ENCODE measurements around the gene PALD1.

DNA sequence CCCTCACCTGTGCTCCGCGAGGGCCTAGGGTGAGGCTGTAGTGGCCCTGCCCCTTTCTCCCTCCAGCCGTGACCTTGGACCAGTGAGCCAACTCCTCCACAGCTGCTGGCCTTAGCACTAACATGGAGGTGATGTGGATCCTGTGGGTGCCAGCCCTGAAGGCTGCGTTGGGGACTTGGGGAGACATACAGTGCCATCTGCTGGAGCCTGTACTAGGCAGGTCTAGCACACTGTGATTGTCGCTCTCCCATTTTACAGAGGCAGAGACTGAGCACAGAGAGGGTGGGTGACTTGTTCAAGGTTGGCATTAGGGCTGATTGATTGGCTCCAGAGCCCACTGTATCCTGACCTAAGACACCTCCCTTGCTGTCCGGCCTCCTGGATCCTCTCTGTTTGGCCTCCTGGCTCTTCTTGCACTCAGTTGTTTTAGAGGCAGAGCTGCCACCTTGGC is 86.4 kb downstream of the PALD1 start:
- TF ChIP-seq, protein P1, sequence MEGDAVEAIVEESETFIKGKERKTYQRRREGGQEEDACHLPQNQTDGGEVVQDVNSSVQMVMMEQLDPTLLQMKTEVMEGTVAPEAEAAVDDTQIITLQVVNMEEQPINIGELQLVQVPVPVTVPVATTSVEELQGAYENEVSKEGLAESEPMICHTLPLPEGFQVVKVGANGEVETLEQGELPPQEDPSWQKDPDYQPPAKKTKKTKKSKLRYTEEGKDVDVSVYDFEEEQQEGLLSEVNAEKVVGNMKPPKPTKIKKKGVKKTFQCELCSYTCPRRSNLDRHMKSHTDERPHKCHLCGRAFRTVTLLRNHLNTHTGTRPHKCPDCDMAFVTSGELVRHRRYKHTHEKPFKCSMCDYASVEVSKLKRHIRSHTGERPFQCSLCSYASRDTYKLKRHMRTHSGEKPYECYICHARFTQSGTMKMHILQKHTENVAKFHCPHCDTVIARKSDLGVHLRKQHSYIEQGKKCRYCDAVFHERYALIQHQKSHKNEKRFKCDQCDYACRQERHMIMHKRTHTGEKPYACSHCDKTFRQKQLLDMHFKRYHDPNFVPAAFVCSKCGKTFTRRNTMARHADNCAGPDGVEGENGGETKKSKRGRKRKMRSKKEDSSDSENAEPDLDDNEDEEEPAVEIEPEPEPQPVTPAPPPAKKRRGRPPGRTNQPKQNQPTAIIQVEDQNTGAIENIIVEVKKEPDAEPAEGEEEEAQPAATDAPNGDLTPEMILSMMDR (IDR thresholded peaks at IDR 0.05) = no peak
- TF ChIP-seq EP300 (IDR thresholded peaks at IDR 0.05; ENCODE audit: low read depth) = no peak
